Common myeloid progenitor, CD34-positive (primary cell): Measurements from ENCODE around the gene CDH23.

Source experiments
- CTCF ChIA-PET: fragments of 350-600 bp; sonication (Branson Sonifier 250); formaldehyde crosslinking; loops from one replicate; lab custom pipeline; 2021; ENCODE audit warnings: antibody characterized with exemption; lab: Charles Lee
- POLR2A ChIA-PET: fragments of 350-600 bp; sonication (Branson Sonifier 250); formaldehyde crosslinking; loops from one replicate; lab custom pipeline; 2021; ENCODE audit warnings: antibody characterized with exemption; lab: Charles Lee
- DNase-seq, 3 donors: peaks; one replicate each; pipeline versions ENCODE4 v3.0.0 to v3.0.0-alpha.2; 2013
- H3K27ac ChIP-seq, 2 experiments: 1 replicate in 1 of 2; 2 replicates in 1 of 2; pipeline ENCODE4 v1.7.0; 2013; ENCODE audit warnings: inconsistent platforms in 2 of 2, low read length in 2 of 2, mild to moderate bottlenecking in 2 of 2, low read depth in 1 of 2, moderate library complexity in 1 of 2; ENCODE audit not compliant: severe bottlenecking in 2 of 2, insufficient read depth in 1 of 2, poor library complexity in 1 of 2
- H3K27me3 ChIP-seq, 5 experiments: replicated peaks in 2 of 5; 1 replicate in 3 of 5; 2 replicates in 2 of 5; pipeline versions ENCODE4 v1.6.1 to v1.7.0; 2013; ENCODE audit warnings: low read length in 4 of 5, mild to moderate bottlenecking in 2 of 5, moderate library complexity in 2 of 5, inconsistent platforms in 1 of 5; ENCODE audit not compliant: insufficient read depth in 5 of 5, control insufficient read depth in 4 of 5
- H3K36me3 ChIP-seq, 4 experiments: 1 replicate in 2 of 4; 2 replicates in 2 of 4; pipeline versions ENCODE4 v1.6.1 to v1.7.0; 2013; ENCODE audit warnings: low read length in 3 of 4, control low read depth in 1 of 4, mild to moderate bottlenecking in 1 of 4; ENCODE audit not compliant: control insufficient read depth in 4 of 4, insufficient read depth in 4 of 4
- H3K4me1 ChIP-seq, 4 experiments: 1 replicate in 3 of 4; 2 replicates in 1 of 4; pipeline versions ENCODE4 v1.6.1 to v1.7.1; 2013; ENCODE audit warnings: low read length in 3 of 4, mild to moderate bottlenecking in 3 of 4, control low read depth in 1 of 4, inconsistent platforms in 1 of 4, moderate library complexity in 1 of 4; ENCODE audit not compliant: control insufficient read depth in 4 of 4, insufficient read depth in 4 of 4; ENCODE audit errors: control extremely low read depth in 1 of 4
- H3K4me3 ChIP-seq, 7 experiments: 1 replicate in 4 of 7; 2 replicates in 3 of 7; pipeline versions ENCODE4 v1.5.1 to v1.7.0; 2013; ENCODE audit warnings: mild to moderate bottlenecking in 7 of 7, low read length in 6 of 7, moderate library complexity in 6 of 7, inconsistent platforms in 2 of 7, low read depth in 2 of 7, control low read depth in 1 of 7; ENCODE audit not compliant: insufficient read depth in 4 of 7, control insufficient read depth in 1 of 7; ENCODE audit errors: extremely low read depth in 1 of 7
- H3K9me3 ChIP-seq, 5 experiments: 1 replicate in 4 of 5; 2 replicates in 1 of 5; pipeline versions ENCODE4 v1.6.1 to v1.7.1; 2013; ENCODE audit warnings: low read length in 4 of 5, mild to moderate bottlenecking in 2 of 5, inconsistent platforms in 1 of 5, low read depth in 1 of 5, moderate library complexity in 1 of 5; ENCODE audit not compliant: control insufficient read depth in 4 of 5, insufficient read depth in 2 of 5; ENCODE audit errors: control extremely low read depth in 1 of 5
- WGBS: methylation state at CpG from one replicate; pipeline ENCODE4 v1.1.5; 2013; ENCODE audit not compliant: insufficient coverage; 5-methylcytosine and 5-hydroxymethylcytosine counted together

Gene CDH23

DNA sequence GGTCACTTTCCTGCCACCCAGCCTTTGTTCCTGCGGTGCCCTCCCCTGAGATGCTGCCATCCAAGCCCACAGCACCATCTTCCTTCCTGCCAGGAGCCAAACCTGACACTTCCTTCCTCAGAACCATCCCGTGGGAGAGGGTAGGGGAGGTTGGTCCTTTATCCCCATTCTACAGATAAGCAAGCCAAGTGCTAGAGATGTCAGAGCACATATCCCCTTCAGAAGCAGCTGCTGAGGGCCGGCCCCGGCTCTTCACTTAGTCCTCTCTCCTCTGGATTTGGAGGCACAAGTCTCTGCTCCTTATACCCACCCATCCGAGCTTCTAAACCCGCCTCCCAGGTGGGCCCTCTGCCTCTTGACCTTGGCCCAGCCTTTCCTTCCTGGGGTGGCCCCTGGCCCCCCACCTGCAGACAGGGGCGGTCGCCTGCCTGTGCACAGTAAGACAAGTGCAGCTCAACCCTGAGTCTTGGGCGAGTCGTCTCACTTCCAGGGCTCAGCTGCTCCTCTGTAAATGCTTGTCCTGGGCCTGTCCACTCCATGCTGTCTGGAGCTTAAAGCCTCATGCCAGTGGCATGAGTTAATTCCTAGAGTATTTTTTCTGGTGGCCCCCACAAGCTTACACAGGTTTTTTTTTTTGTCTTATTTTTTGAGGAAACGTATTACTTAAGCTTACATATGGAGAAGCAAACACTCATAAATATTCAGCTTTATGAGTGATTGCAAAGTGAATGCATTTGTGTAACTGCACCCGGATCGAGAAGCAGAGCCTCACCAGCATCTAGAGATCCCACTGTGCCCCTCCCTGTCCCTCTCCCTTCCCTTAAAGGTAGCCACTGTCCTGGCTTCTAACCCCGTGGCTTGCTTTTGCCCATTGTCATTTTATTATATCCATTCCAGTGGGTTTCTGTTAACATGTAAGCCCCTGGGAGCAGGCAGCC, 125.1 kb downstream of the CDH23 start:
- WGBS = 98% methylated on average over 9 of the region's 14 CpGs
- Histone ChIP-seq H3K9me3 (no peaks in the 10 kb centered on the region), H3K4me1 (no peaks in the 10 kb centered on the region), H3K27ac (no peak overlapping the region), H3K36me3 (no peaks in the 10 kb centered on the region), H3K4me3 (no peak overlapping the region), H3K27me3 (no peaks in the 10 kb centered on the region)
- POLR2A ChIA-PET = interaction anchor here (1.2 kb wide), 1 partner anchor 10 kb away, joined by 3 read pairs; no protein-coding TSS in a partner anchor
- DNase-seq = no peak
- CTCF ChIA-PET = interaction anchor here (0.9 to 1.4 kb wide), 4 partner anchors 9 to 137 kb away, joined by 3 to 5 read pairs (median 4); no protein-coding TSS in a partner anchor

DNA sequence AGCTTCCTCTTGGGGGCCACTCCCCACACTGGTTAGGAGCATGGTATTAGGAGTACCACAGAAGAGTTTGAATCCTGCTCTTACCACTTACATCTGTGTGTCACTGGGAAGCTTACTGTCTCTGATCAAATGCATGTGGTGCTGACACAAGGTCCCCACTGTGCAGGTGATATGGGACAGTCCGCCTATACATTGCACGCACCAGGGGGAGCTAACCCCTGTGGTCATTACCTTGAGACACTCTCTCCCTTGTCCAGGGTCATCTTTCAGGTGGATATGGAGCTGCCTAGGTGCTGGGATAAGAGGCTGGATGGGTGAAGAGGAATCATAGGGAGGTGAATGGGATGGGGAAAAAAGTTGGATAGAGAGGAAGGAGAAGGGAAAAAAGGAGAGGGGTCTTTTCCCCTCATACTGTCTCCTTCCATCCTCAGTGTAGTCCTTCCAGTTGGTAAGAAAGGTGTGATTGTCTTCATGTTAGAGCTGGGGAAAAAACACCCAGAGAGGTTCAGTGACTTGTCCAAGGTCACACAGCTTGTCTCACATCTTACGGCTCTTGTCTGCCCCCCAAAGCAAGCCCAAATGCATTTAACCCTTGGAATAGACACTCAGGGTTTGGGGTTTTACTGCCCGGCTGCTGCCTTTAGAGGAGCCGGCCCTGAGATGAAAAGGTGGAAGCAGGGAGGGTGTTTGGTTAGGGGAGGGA, 125.9 kb downstream of the CDH23 start:
- H3K4me3 ChIP-seq = no peak overlapping the region
- no peaks in the 10 kb centered on the region for H3K9me3 ChIP-seq
- no peaks in the 10 kb centered on the region for H3K27me3 ChIP-seq
- H3K27ac ChIP-seq = no peak overlapping the region
- no peak for DNase-seq
- CTCF ChIA-PET = interaction anchor here (0.9 to 1.4 kb wide), 4 partner anchors 10 to 138 kb away, joined by 3 to 5 read pairs (median 4); no protein-coding TSS in a partner anchor
- 97% methylated on average over 4 of the region's 5 CpGs for WGBS
- H3K4me1 ChIP-seq = no peaks in the 10 kb centered on the region
- H3K36me3 ChIP-seq = no peaks in the 10 kb centered on the region
- POLR2A ChIA-PET = interaction anchor here (1.2 kb wide), 1 partner anchor 9 kb away, joined by 3 read pairs; no protein-coding TSS in a partner anchor

GRCh38 chr10:71523756-71524155, 127.0 kb downstream of the CDH23 start:
- ChIA-PET POLR2A (no interaction called here), CTCF (interaction anchor here (0.7 to 1.4 kb wide), 5 partner anchors 9 to 205 kb away, joined by 3 to 4 read pairs (median 3); partner anchors contain the start of gene SLC29A3)
- no peaks in the 10 kb centered on the region for H3K4me1 ChIP-seq
- WGBS = 98% methylated on average over 6 of the region's 6 CpGs
- H3K27me3 ChIP-seq = no peaks in the 10 kb centered on the region
- no peaks in the 10 kb centered on the region for H3K36me3 ChIP-seq
- DNase-seq = no peak
- no peak overlapping the region for H3K4me3 ChIP-seq
- no peak overlapping the region for H3K27ac ChIP-seq
- H3K9me3 ChIP-seq = no peaks in the 10 kb centered on the region

DNA sequence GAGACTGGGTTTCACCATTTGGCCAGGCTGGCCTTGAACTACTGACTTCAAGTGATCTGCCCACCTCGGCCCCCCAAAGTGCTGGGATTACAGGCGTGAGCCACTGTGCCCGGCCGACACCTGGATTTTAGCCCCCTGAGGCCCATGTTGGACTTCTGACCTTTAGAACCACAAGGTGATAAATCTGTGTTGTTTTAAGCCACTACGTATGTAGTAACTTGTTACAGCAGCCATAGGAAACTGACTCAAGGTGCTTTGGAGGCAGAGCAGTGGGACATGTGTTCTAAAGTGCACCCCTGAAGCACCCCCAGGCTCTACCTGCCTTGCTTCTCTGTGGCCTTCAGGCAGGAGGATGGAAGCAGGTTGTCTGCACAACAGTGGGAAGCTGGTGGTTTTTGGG, 128.4 kb downstream of the CDH23 start:
- Histone ChIP-seq H3K27ac (no peak overlapping the region), H3K27me3 (no peaks in the 10 kb centered on the region), H3K4me1 (no peaks in the 10 kb centered on the region), H3K36me3 (no peaks in the 10 kb centered on the region), H3K4me3 (no peak overlapping the region), H3K9me3 (no peaks in the 10 kb centered on the region)
- WGBS = 92% methylated on average over 4 of the region's 5 CpGs
- ChIA-PET POLR2A (no interaction called here), CTCF (no interaction called here)
- DNase-seq = no peak

DNA sequence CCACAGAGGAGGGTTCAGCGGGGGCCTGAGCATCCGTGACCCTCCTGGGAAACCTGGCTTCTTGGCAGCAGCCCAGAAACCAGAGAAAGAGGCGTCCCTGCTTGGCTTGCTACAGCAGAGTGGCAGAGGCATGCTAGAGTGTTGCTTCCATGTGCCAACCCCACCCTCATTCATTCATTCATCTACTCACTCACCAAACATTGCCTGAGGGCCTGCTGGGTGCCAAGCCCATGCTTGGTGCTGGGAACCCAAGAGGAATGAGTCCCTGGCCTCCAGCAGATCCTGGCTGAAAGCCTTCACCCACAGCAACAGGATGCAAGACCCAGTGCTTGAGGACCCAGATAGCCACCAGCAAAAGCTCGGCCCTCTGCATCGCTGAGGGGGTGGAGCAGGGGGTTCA, 129.0 kb downstream of the CDH23 start:
- no peaks in the 10 kb centered on the region for H3K27me3 ChIP-seq
- CTCF ChIA-PET = no interaction called here

GRCh38 chr10:71526653-71527052, 129.9 kb downstream of the CDH23 start:
- Histone ChIP-seq H3K4me1 (no peaks in the 10 kb centered on the region), H3K4me3 (no peak overlapping the region), H3K27me3 (no peaks in the 10 kb centered on the region), H3K36me3 (no peaks in the 10 kb centered on the region), H3K9me3 (no peaks in the 10 kb centered on the region), H3K27ac (no peak overlapping the region)
- peak in 1 of 3 donors; percentile 20 for DNase-seq
- 86% methylated on average over 7 of the region's 11 CpGs for WGBS
- ChIA-PET POLR2A (no interaction called here), CTCF (no interaction called here)

More for the DNA sequence above, 129.0 kb downstream of the CDH23 start:
- no peaks in the 10 kb centered on the region for H3K9me3 ChIP-seq
- no peaks in the 10 kb centered on the region for H3K36me3 ChIP-seq
- POLR2A ChIA-PET = no interaction called here
- WGBS = 100% methylated on average over 2 of the region's 5 CpGs
- no peaks in the 10 kb centered on the region for H3K4me1 ChIP-seq
- DNase-seq = no peak
- no peak overlapping the region for H3K4me3 ChIP-seq
- no peak overlapping the region for H3K27ac ChIP-seq
